Upper lobe of right lung (tissue), 1 donor: ENCODE results near the gene SHC4. TPM values are rescaled to one million over a fixed set of nuclear protein-coding genes. Genes with fewer than 3 reads are reported as not detected.

Experiments used
- ATAC-seq: fragments of 200-7000 bp; cut with Tn5 transposase; one replicate; pipeline ENCODE4 v1.9.1; 2020; ENCODE audit warnings: mild to moderate bottlenecking, moderate library complexity
- DNase-seq: peaks from one replicate; pipeline ENCODE4 v3.0.0-alpha.2; 2020
- H3K27ac ChIP-seq: fragments of 200-600 bp; one replicate; pipeline ENCODE4 v1.8.0; 2022
- H3K27me3 ChIP-seq: fragments of 200-600 bp; one replicate; pipeline ENCODE4 v1.8.0; 2022; ENCODE audit warnings: mild to moderate bottlenecking
- H3K36me3 ChIP-seq: fragments of 200-600 bp; one replicate; pipeline ENCODE4 v1.8.0; 2022
- H3K4me1 ChIP-seq: fragments of 200-600 bp; one replicate; pipeline ENCODE4 v1.8.0; 2022
- H3K4me3 ChIP-seq: fragments of 200-600 bp; one replicate; pipeline ENCODE4 v1.8.0; 2022; ENCODE audit warnings: mild to moderate bottlenecking
- H3K9me3 ChIP-seq: fragments of 200-600 bp; one replicate; pipeline ENCODE4 v1.8.0; 2022
- CTCF ChIP-seq: fragments of 200-600 bp; IDR thresholded peaks from one replicate; pipeline ENCODE4 v1.8.0; 2022; ENCODE audit warnings: antibody characterized with exemption
- intact Hi-C: fragments of 100-400 bp; cut with DNase I; formaldehyde crosslinking; loops from one replicate; pipeline ENCODE4 v1.11.0; 2022
- total RNA-seq: library from RNA; stranded (reverse); fragmentation: NEBNext Ultra II Directional; extraction: Animal tissue kit (Norgen Biotek cat#: 25700); gene quantifications from one replicate; pipeline ENCODE4 v1.2.1, GENCODE V29; 2021
- donor health status: DM: no; HTN: yes; CAD: no; lungs with severe emphysema.

The SHC4 gene
- total RNA-seq, 1 donor from 2014 or later, result 0.32 TPM

GRCh38 chr15:48869966-48870365, 93.8 kb downstream of the SHC4 start:
- DNase-seq (no peak), ATAC-seq (peak; percentile 16)
- Histone ChIP-seq H3K4me3 (no peak overlapping the region), H3K27me3 (no peaks in the 10 kb centered on the region), H3K27ac (no peak overlapping the region), H3K36me3 (no peaks in the 10 kb centered on the region), H3K4me1 (no peaks in the 10 kb centered on the region), H3K9me3 (no peaks in the 10 kb centered on the region)
- no peak for TF ChIP-seq CTCF
- intact Hi-C loops, result loop anchor here (10.0 kb wide), 1 partner anchor 275 kb away; no protein-coding TSS in a partner anchor

- Histone ChIP-seq H3K4me3 (no peak overlapping the region), H3K4me1 (no peaks in the 10 kb centered on the region), H3K27ac (no peak overlapping the region), H3K27me3 (no peaks in the 10 kb centered on the region), H3K36me3 (no peaks in the 10 kb centered on the region), H3K9me3 (no peaks in the 10 kb centered on the region)
- intact Hi-C loops, result loop anchor here (10.0 kb wide), 1 partner anchor 276 kb away; no protein-coding TSS in a partner anchor
- ATAC-seq, result no peak
- TF ChIP-seq CTCF, result no peak
- no peak for DNase-seq
Observed at GRCh38 chr15:48868536-48868935, 95.2 kb downstream of the SHC4 start.

- H3K36me3 ChIP-seq, result no peaks in the 10 kb centered on the region
- DNase-seq (no peak), ATAC-seq (no peak)
- no peaks in the 10 kb centered on the region for H3K9me3 ChIP-seq
- no peaks in the 10 kb centered on the region for H3K4me1 ChIP-seq
- intact Hi-C loops, result loop anchor here (10.0 kb wide), 1 partner anchor 277 kb away; no protein-coding TSS in a partner anchor
- TF ChIP-seq CTCF, result no peak
- H3K4me3 ChIP-seq, result no peak overlapping the region
- H3K27ac ChIP-seq, result no peak overlapping the region
- H3K27me3 ChIP-seq, result no peaks in the 10 kb centered on the region
Observed at GRCh38 chr15:48868023-48868422, 95.7 kb downstream of the SHC4 start.

GRCh38 chr15:48866141-48866563, 97.6 kb downstream of the SHC4 start:
- no peak overlapping the region for H3K27ac ChIP-seq
- no peak for DNase-seq
- intact Hi-C loops, result loop anchor here (10.0 kb wide), 1 partner anchor 279 kb away; no protein-coding TSS in a partner anchor
- no peak for TF ChIP-seq CTCF
- H3K4me1 ChIP-seq, result no peaks in the 10 kb centered on the region
- ATAC-seq, result no peak
- no peaks in the 10 kb centered on the region for H3K27me3 ChIP-seq
- H3K9me3 ChIP-seq, result no peaks in the 10 kb centered on the region
- no peak overlapping the region for H3K4me3 ChIP-seq
- H3K36me3 ChIP-seq, result no peaks in the 10 kb centered on the region

GRCh38 chr15:48865370-48866079, 98.2 kb downstream of the SHC4 start:
- DNase-seq, result no peak
- no peak for TF ChIP-seq CTCF
- no peak overlapping the region for H3K4me3 ChIP-seq
- no peaks in the 10 kb centered on the region for H3K9me3 ChIP-seq
- ATAC-seq, result no peak
- intact Hi-C loops, result loop anchor here (10.0 kb wide), 1 partner anchor 279 kb away; no protein-coding TSS in a partner anchor
- H3K27me3 ChIP-seq, result no peaks in the 10 kb centered on the region
- H3K36me3 ChIP-seq, result no peaks in the 10 kb centered on the region
- no peak overlapping the region for H3K27ac ChIP-seq
- no peaks in the 10 kb centered on the region for H3K4me1 ChIP-seq
